Testis (tissue), 3 donors: ENCODE measurements around the gene BBOF1. TPM values are rescaled to one million over a fixed set of nuclear protein-coding genes. Genes with fewer than 3 reads are reported as not detected.

Experiments
- DNase-seq: peaks from one replicate; pipeline ENCODE4 v3.0.0-alpha.2; 2019
- H3K27ac ChIP-seq, 2 donors: fragments of 200-600 bp; sonication (generic); one replicate each; pipeline ENCODE4 v1.5.1; 2019
- H3K27me3 ChIP-seq: fragments of 200-600 bp; sonication (generic); one replicate; pipeline ENCODE4 v1.5.1; 2019
- H3K36me3 ChIP-seq: fragments of 200-600 bp; sonication (generic); one replicate; pipeline ENCODE4 v1.5.1; 2017; ENCODE audit warnings: low read depth; ENCODE audit errors: missing control alignments
- H3K4me1 ChIP-seq: fragments of 200-600 bp; sonication (generic); one replicate; pipeline ENCODE4 v1.5.1; 2019
- H3K4me3 ChIP-seq, 2 donors: fragments of 200-600 bp; sonication (generic); one replicate each; pipeline ENCODE4 v1.5.1; 2017 to 2019
- H3K9me3 ChIP-seq: fragments of 200-600 bp; sonication (generic); one replicate; pipeline ENCODE4 v1.5.1; 2017
- CTCF ChIP-seq, 3 experiments: fragments of 450-650 bp in 2 of 3; fragments of 200-600 bp in 1 of 3; sonication (generic) in 1 of 3; IDR thresholded peaks; one replicate each; pipeline ENCODE4 v1.5.1; 2016 to 2019; ENCODE audit warnings: antibody characterized with exemption in 3 of 3, mild to moderate bottlenecking in 2 of 3, moderate library complexity in 1 of 3
- POLR2A ChIP-seq: fragments of 450-650 bp; IDR thresholded peaks from one replicate; pipeline ENCODE4 v1.6.1; 2017; ENCODE audit warnings: antibody characterized with exemption, mild to moderate bottlenecking, moderate library complexity
- WGBS, 2 donors: methylation state at CpG; one replicate each; pipeline ENCODE4 v1.1.5; 2018; 5-methylcytosine and 5-hydroxymethylcytosine counted together
- intact Hi-C: fragments of 100-400 bp; cut with DNase I; formaldehyde crosslinking; loops from one replicate; pipeline ENCODE4 v1.15.1; 2023; ENCODE audit warnings: low total_unique reads
- polyA plus RNA-seq: library from polyadenylated mRNA; stranded (reverse); fragments of 350-450 nt; fragmentation: Illumina TruSeq; extraction: RNeasy Lipid Tissue Mini Kit (QIAGEN cat#74804); gene quantifications from one replicate; pipeline ENCODE4 v1.2.3, GENCODE V29; 2014; ENCODE audit warnings: low read depth, low replicate concordance; ENCODE audit not compliant: insufficient read depth
- total RNA-seq, 2 donors: library from RNA; depleted of rRNA; stranded (reverse); fragments of >200 nt; gene quantifications; one replicate each; pipeline ENCODE4 v1.2.3, GENCODE V29; 2016

The BBOF1 gene
- total and polyA plus RNA-seq, 3 donors from 2014 or later = 25.1 to 41.6 (median 40.6) TPM

GRCh38 chr14:74042296-74042695, 23.1 kb downstream of the BBOF1 start:
- WGBS, 2 donors = 84 to 92% methylated on average over 2 of the region's 2 CpGs
- Histone ChIP-seq H3K27ac (no peak overlapping the region), H3K9me3 (no peaks in the 10 kb centered on the region), H3K36me3 (no peaks in the 10 kb centered on the region), H3K4me3 (no peak overlapping the region), H3K27me3 (no peaks in the 10 kb centered on the region), H3K4me1 (no peaks in the 10 kb centered on the region)
- no peak for DNase-seq
- TF ChIP-seq CTCF (IDR thresholded peaks at IDR 0.05) = no peak
- TF ChIP-seq POLR2A = no peak
- intact Hi-C loops = no loop called here

- intact Hi-C loops = no loop called here
- Histone ChIP-seq H3K27me3 (no peaks in the 10 kb centered on the region), H3K4me1 (no peaks in the 10 kb centered on the region), H3K4me3 (no peak overlapping the region), H3K9me3 (no peaks in the 10 kb centered on the region), H3K27ac (no peak overlapping the region), H3K36me3 (no peaks in the 10 kb centered on the region)
- no peak for TF ChIP-seq POLR2A
- DNase-seq = no peak
- 95% methylated on average over 4 of the region's 4 CpGs for WGBS, 2 donors
These were observed 26.4 kb downstream of the BBOF1 start for GRCh38 chr14:74045522-74045921.

GRCh38 chr14:74048281-74048680, 29.1 kb downstream of the BBOF1 start:
- TF ChIP-seq POLR2A (no peak), CTCF (IDR thresholded peaks at IDR 0.05) (no peak)
- H3K9me3 ChIP-seq = no peaks in the 10 kb centered on the region
- H3K4me3 ChIP-seq = no peak overlapping the region
- no peak overlapping the region for H3K27ac ChIP-seq
- H3K27me3 ChIP-seq = no peaks in the 10 kb centered on the region
- intact Hi-C loops = no loop called here
- H3K4me1 ChIP-seq = no peaks in the 10 kb centered on the region
- DNase-seq = no peak
- 72 to 75% methylated on average over 3 of the region's 3 CpGs for WGBS, 2 donors
- no peaks in the 10 kb centered on the region for H3K36me3 ChIP-seq

GRCh38 chr14:74049876-74050495, 30.8 kb downstream of the BBOF1 start:
- Histone ChIP-seq H3K9me3 (no peaks in the 10 kb centered on the region), H3K36me3 (no peaks in the 10 kb centered on the region), H3K27ac (no peak overlapping the region), H3K4me3 (no peak overlapping the region), H3K4me1 (no peaks in the 10 kb centered on the region), H3K27me3 (no peaks in the 10 kb centered on the region)
- intact Hi-C loops = no loop called here
- WGBS, 2 donors = 27 to 31% methylated on average over 3 of the region's 3 CpGs
- no peak for DNase-seq
- TF ChIP-seq CTCF (IDR thresholded peaks at IDR 0.05) = no peak
- no peak for TF ChIP-seq POLR2A

GRCh38 chr14:74062809-74063150, 43.6 kb downstream of the BBOF1 start:
- Histone ChIP-seq H3K27me3 (no peaks in the 10 kb centered on the region), H3K4me3 (no peak overlapping the region), H3K4me1 (peaks cover 4% of the 10 kb centered on the region), H3K36me3 (no peaks in the 10 kb centered on the region), H3K9me3 (no peaks in the 10 kb centered on the region), H3K27ac (no peak overlapping the region)
- TF ChIP-seq CTCF (IDR thresholded peaks at IDR 0.05) (no peak), POLR2A (no peak)
- DNase-seq = no peak
- WGBS, 2 donors = 91 to 98% methylated on average over 2 of the region's 2 CpGs
- intact Hi-C loops = no loop called here
